AG08396 (cell line): ENCODE measurements around the gene NUBP2.

ENCODE experiments used
- DNase-seq: peaks from one replicate; pipeline ENCODE4 v3.0.0; 2012; ENCODE audit warnings: low spot score, mixed read lengths

Gene NUBP2, protein sequence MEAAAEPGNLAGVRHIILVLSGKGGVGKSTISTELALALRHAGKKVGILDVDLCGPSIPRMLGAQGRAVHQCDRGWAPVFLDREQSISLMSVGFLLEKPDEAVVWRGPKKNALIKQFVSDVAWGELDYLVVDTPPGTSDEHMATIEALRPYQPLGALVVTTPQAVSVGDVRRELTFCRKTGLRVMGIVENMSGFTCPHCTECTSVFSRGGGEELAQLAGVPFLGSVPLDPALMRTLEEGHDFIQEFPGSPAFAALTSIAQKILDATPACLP

DNA sequence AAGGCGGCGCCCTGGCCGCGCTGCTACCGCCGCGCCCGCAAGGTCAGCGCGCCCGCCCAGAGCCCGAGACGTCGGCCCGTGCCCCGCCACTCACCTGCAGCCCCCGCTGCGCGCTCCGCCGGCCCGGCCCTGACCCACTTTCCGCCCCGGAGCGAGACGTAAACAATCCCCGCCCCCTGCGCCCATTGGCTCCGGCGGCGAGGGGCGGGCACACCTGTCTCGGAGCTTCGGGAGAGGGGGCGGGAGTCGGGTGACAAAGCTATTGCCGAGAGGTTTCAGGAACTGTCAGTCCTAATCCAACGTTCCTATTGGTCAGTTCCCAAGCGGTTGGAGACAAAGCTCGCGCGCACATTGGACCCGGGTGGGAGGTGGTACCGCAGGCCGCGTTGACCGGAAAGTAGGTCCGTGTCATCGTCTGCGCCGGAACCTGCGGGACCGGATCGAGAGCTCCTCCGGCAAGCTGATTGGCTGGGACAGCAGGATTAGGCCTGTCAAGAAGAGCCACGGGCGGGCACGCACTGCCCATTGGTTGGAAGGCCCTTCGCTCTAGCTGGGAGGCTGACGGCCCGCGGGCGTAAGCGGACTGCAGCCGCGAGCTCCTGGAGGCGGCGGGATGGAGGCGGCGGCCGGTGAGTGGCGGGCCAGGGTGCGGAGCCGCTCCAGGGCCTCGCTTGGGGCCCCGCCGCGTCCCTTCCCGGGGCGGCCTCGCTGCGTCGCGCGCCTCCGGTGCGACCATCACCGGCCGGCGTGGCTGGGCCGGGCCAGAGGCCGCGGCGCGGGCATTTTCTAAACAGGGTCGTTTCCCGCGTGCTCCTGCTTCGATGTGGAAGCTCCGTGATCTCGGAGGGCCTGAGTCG is at the start of gene NUBP2, which contains the start of gene SPSB3:
Gene NUBP2 (plus strand): TSS at position 553 of the 857 bp plus-strand sequence. CDS start 61 bp downstream, at position 614.
Gene SPSB3 (minus strand): TSS at position 164 of the 857 bp plus-strand sequence. CDS start 1,088 bp downstream, outside the sequence.
- peak; percentile 99 for DNase-seq

GRCh38 chr16:1734123-1734522 is 48.6 kb upstream of the NUBP2 start:
- DNase-seq = no peak

DNA sequence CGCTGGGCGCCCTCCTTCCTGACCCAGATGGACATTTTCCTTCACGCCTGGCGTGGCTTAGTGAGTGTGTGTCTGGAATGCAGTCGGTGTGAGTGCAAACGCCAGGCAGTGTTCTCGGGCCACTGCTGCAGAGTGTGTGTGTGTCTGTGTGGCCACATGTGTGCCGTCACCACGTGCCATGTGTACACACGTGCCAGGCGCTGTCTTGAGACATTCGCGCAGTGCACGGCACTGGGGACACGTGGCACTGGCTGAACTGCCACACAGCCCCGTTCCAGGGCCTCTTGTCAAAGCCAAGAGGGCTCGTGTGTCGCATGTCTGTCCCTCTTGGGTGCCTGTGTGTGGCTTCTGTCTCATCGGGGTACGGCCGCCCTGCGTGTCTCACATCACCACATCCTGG is 47.9 kb upstream of the NUBP2 start:
- no peak for DNase-seq

GRCh38 chr16:1740234-1740633 is 42.5 kb upstream of the NUBP2 start:
- no peak for DNase-seq

GRCh38 chr16:1740781-1741490 is 41.8 kb upstream of the NUBP2 start:
- DNase-seq = no peak

DNA sequence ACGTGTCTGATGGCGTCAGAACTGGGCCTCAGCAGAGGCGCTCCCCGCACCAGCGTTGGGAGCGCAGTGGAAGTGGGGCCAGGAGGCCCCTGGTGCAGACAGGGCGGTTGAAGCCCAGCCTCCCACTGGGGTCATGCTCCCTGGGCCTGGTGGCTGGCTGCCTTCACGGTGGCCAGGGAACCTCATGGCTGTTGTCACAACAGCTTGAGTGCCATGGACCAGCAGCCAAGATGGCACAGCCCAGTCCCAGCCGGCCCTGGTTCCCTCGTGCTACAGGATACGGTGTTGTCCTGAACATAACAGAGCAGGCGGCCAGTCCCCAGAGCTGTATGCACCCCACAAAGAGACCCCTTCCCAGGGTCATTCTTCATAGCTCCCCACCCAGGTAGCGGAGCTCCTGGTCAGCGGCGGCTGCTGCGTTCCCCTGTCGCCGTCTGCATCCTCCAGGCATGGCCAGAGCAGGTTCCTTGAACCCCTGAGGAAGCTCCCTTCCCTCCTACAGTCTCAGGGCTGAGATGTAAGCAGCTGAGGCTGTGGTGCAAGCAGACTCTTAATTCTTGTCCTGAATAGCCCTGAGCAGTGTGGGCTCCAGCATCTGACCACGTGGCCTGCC is 41.1 kb upstream of the NUBP2 start:
- no peak for DNase-seq

GRCh38 chr16:1743376-1744337 is 39.1 kb upstream of the NUBP2 start:
- DNase-seq = no peak

- DNase-seq = no peak
These were observed 38.4 kb upstream of the NUBP2 start for GRCh38 chr16:1744338-1744840.

GRCh38 chr16:1745181-1745899 is 37.4 kb upstream of the NUBP2 start:
- peak; percentile 62 for DNase-seq

GRCh38 chr16:1745900-1746692 is 36.7 kb upstream of the NUBP2 start:
- no peak for DNase-seq

GRCh38 chr16:1746693-1747195 is 36.0 kb upstream of the NUBP2 start:
- no peak for DNase-seq

DNA sequence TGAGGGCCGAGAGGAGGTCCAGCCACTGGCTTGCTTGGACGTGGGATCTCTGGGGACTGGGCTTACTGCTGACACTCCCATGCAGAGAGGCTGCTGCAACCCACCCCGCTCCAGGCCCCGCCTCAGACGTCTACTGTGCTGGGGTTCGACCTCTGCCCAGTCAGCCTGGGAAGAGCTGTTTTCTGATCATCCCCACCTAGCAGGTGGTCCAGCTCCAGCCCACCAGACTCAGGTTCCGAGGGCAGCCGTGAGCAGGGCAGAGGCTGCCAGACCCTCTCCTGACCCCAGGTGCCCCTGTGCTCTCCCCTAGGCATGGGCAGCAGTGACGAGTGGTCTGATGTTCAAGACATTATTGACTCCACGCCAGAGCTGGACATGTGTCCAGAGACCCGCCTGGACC is 34.8 kb upstream of the NUBP2 start:
- DNase-seq = no peak

DNA sequence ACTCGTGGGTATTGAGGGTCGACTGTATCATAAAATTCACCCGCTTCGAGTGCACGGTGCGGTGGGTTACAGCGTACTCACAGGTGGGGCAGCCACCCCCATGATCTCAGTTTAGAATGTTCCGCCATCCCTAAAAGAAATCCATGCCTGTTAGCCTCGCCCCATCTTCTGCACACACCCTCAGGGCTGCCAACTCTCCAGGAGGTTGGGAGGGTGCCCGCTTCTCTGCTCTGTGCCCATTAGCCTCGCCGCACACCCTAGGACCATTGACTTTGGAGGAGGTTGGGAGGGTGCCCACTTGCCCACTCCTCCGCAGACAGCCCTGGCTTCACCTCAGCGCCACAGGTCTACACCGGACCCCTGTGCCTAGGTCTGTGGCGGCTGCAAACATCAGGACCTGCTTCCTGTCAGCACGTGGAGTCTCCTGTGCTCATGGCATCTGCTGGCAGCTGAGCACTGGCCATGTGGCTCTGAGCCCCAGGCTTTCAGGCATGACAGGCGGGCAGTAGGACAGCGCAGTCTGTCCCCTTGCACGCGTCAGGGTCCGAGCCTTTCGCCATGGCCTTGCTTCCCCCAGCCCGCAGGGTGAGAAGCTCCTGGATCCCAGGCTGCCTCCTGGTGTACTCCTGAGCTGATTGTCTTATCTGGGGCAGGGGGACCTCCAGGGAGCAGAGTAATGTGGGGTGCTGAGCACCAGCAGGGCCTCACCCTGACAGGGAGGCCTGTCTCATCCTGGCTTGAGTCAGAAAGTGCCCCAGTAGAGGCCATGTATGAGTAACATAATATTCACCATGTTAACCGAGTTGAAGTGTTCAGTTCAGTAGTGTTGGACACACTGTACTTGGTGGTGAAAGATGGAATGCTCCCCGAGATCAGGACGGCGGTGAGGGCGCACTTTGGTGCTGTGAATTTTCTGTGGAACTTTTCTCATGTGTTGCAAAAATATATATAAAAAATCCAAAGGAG is 33.3 kb upstream of the NUBP2 start:
- peak; percentile 55 for DNase-seq

DNA sequence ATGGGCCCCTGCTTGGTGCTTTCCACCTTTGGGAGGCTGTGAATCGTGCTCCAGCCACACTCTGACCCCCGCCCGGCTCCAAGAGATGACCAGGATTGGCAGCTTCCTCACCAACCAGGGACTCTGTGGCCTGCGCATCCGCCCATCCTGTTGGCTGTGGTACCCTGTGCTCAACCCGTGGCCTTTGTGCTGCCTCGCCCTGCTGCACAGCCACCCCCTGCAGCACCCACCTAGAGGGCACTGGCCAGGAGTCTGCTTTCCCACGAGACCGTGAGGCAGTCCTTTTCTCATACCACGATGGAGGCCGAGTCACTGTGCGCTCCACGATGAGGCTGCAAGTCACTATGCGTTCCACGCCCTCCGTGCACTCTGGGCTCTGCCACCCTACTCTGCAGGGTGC is 30.8 kb upstream of the NUBP2 start:
- no peak for DNase-seq

DNA sequence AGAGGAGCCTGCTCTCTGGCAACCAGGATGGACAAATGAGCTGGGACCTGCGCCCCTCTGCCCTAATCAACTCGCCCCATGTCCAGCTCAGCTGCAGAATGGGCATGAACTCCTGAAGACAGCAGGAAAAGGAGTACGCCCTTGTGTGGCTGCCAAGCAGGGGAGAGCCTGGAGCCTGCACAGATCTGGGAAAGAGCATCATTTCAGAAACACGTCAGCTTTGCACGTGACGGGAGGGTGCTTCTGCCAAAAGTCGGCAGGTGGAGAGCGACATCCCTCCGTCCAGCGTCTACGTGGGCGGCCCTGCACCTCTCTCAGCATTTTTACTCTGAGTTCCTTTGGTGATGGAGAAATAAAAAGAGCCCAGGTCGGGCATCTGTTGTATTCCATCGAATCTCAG is 29.9 kb upstream of the NUBP2 start:
- no peak for DNase-seq

DNA sequence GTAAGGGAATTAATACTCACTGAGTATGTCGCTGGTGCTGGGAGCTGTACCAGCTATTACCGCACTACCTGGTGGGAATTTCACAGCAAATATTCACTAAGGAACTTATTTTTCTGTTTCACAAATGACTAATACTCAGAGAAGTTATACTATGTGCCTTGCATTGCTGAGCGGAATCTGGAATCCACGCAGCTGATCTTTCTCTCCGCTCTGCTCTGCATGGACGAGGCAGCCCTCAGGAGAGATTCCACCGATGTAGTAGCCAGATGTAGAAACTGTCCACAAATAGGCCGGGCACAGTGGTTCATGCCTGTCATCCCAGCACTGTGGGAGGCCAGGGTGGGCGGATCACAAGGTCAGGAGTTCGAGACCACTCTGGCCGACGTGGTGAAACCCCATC is 28.6 kb upstream of the NUBP2 start:
- DNase-seq = no peak

GRCh38 chr16:1757714-1758461 is 24.9 kb upstream of the NUBP2 start:
- no peak for DNase-seq
